ENCODE results near the gene ROS1. TPM values are rescaled to one million over a fixed set of nuclear protein-coding genes. Genes with fewer than 3 reads are reported as not detected.
"Not testable (repeated sequence)": the region's sequence is repeated elsewhere in the genome, so short reads cannot be mapped to it uniquely, and the experiment has no call there.

The ROS1 gene
- total RNA-seq, 2 donors from 2014 or later, result 0.14 TPM; not detected in 1

DNA sequence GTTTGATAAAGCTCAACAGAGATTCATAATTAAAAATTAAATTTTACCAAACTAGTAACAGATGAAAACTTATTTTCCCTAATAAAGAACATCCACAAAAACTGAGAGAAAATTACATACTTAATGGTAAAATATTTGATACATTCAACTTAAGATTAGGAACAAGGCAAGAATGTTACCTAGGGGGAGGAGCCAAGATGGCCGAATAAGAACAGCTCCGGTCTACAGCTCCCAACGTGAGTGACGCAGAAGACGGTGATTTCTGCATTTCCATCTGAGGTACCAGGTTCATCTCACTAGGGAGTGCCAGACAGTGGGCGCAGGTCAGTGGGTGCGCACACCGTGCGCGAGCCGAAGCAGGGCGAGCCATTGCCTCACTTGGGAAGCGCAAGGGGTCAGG is 181.2 kb downstream of the ROS1 start:
- intact Hi-C loops (cut with DNase I); DNase-seq (ENCODE audit: low spot score): not testable (repeated sequence)

Other genes with a start within 250 kb of the ROS1 start
- gene VGLL2, start 160.4 kb downstream of the ROS1 start, total RNA-seq, result not detected
- gene DCBLD1, start 56.7 kb upstream of the ROS1 start, total RNA-seq, result 1 to 10 TPM; 6.2 to 7.6 TPM
- gene GOPC, start 176.6 kb upstream of the ROS1 start, total RNA-seq, result 10 to 100 TPM; 19.8 to 20.5 TPM
- 10 to 100 TPM; 36.3 to 42.8 TPM for gene NUS1, start 249.5 kb upstream of the ROS1 start, total RNA-seq

All from posterior vena cava (tissue), 2 donors.